GM10248 (cell line): ENCODE measurements around the gene DCUN1D4.
A peak's percentile ranks its signal among the peaks of the same experiment; 100 is the strongest.
"Not testable (repeated sequence)": the region's sequence is repeated elsewhere in the genome, so short reads cannot be mapped to it uniquely, and the experiment has no call there.

Source experiments
- CTCF ChIA-PET: fragments of 300-600 bp; sonication (Branson Sonifier 250); formaldehyde crosslinking; extraction: SDS; loops from one replicate; lab custom pipeline; 2021; ENCODE audit warnings: antibody characterized with exemption; lab: Yijun Ruan, JAX
- POLR2A ChIA-PET: fragments of 350-650 bp; sonication (Branson Sonifier 250); formaldehyde crosslinking; extraction: SDS; loops from one replicate; lab custom pipeline; 2020; ENCODE audit warnings: antibody characterized with exemption; lab: Yijun Ruan, JAX
- DNase-seq: peaks from one replicate; pipeline ENCODE4 v3.0.0; 2012; ENCODE audit errors: extremely low spot score
- CTCF ChIP-seq: IDR thresholded peaks from 2 replicates; pipeline ENCODE4 v1.5.1; 2012; ENCODE audit warnings: mild to moderate bottlenecking, low read depth; ENCODE audit errors: extremely low read depth, missing control alignments, control extremely low read depth

Gene DCUN1D4

DNA sequence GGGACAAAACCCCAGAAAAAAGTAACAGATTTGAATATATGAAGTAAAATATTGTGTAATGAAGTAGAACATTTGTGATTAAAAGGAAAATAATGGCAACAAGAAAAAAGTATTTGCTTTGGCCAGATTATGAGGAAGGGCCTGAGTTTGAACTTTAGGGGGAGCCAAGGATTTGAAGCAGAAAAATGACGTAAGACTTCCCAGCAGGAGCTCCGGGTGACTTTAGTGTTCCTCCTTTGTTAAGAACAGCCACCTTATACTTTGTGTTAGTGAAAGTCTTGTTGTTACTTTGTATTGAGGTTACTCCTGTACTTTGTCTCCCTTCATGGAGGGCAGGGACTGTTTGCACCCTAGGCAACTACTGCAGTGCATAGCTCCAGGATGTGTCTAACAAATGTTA lies 41.1 kb downstream of the DCUN1D4 start:
- POLR2A ChIA-PET, result no interaction called here
- DNase-seq, result no peak
- TF ChIP-seq CTCF, result no peak

DNA sequence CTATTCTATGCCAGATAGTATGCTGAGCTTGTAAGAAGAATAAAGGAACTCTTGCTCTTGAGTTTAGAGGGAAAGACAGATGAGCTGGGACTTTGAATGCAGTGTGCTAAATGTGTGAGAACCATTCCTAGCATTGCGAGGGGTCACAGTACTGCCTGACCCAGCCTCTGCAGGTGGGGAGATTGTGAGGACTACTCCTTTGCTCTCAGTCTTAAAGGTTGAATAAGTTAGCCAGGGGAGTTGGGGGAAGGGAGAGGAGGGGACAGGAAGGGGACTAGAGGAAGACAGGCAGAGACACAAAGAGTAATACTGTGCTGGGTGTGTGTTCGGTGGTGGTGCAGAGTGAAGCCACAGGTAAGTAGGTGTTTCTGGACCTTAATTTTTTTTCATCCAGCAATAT lies 41.7 kb downstream of the DCUN1D4 start:
- ChIA-PET POLR2A (no interaction called here), CTCF (interaction anchor here (1.0 to 2.2 kb wide), 4 partner anchors 11 to 179 kb away, joined by 3 to 9 read pairs (median 4); no protein-coding TSS in a partner anchor)
- TF ChIP-seq CTCF, result no peak
- no peak for DNase-seq

More for the DNA sequence above, 41.1 kb downstream of the DCUN1D4 start:
- CTCF ChIA-PET, result interaction anchor here (1.0 to 1.4 kb wide), 3 partner anchors 23 to 180 kb away, joined by 3 to 4 read pairs (median 3); no protein-coding TSS in a partner anchor

DNA sequence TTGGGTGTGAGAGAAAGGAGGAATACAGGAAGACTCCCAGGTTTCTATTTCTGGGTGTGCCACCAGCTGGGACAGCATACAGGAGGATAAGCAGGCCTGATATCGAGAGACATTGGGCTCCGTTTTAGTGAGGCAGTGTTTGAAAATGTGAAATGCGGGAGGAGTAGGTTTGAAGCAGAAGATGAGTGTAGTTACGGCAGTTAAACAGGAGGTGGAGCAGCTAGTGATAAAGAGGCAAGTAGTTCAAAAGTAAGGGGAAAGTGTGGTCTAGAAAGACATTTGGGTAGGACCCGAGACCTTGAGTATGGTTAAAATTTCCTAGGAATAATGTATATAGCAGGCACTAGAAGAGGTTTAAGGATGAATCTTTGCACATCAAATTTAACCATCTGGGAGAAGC lies 42.4 kb downstream of the DCUN1D4 start:
- CTCF ChIA-PET, result interaction anchor here (0.8 to 2.2 kb wide), 8 partner anchors 10 to 178 kb away, joined by 3 to 9 read pairs (median 4); no protein-coding TSS in a partner anchor
- POLR2A ChIA-PET, result no interaction called here
- peak; percentile 27 for TF ChIP-seq CTCF
- peak; percentile 26 for DNase-seq

GRCh38 chr4:51890760-51891159 lies 47.8 kb downstream of the DCUN1D4 start:
- POLR2A ChIA-PET, result no interaction called here
- CTCF ChIA-PET, result interaction anchor here (0.8 to 2.5 kb wide), 6 partner anchors 11 to 136 kb away, joined by 3 to 7 read pairs (median 4); no protein-coding TSS in a partner anchor
- DNase-seq, result no peak
- TF ChIP-seq CTCF, result no peak

DNA sequence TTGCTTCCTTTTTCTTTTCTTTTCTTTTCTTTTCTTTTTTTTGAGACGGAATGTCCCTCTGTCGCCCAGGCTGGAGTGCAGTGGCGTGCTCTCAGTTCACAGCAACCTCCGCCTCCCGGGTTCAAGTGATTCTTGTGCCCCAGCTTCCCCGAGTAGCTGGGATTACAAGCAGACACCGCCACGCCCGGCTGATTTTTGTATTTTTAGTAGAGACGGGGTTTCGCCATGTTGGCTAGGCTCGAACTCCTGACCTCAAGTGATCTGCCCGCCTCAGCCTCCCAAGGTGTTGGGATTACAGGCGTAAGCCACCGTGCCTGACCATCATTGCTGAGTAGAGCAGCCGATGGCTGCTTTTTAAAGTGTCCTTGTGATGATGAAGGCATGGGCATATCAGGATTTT lies 50.4 kb downstream of the DCUN1D4 start:
- POLR2A ChIA-PET, DNase-seq: not testable (repeated sequence)
- CTCF ChIA-PET, result interaction anchor here (1.6 kb wide), 1 partner anchor 133 kb away, joined by 6 read pairs; no protein-coding TSS in a partner anchor

DNA sequence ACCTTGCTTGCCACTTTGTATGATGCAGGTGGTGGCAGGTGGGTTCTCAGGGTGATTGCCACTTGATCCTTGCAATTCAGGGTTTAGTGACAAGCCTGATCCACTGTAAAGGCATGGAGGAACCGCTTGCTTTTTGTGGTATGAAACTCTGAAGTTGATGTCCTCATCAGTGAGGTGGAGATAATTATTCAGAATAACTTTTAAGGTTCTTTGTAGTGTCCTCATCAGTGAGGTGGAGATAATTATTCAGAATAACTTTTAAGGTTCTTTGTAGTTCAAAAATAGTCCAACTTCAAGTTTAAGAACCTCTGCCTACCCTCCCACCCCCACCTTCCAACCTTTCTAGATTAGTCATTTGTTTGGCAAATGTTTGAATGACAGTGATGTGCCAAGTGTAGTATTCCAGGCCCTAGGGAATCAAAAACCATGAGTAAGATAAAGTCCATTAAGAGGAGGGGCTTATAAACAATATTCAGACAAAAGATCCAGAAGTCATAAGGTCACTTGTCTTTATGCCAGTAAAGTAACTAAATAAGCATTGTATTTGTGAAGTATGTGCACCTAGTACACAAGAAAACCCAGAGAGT lies 51.2 kb downstream of the DCUN1D4 start:
- ChIA-PET CTCF (no interaction called here), POLR2A (no interaction called here)
- TF ChIP-seq CTCF, result no peak
- DNase-seq, result no peak

- CTCF ChIA-PET, result interaction anchor here (0.8 to 4.2 kb wide), 19 partner anchors 8 to 767 kb away, joined by 3 to 41 read pairs (median 6); partner anchors contain the start of gene DCUN1D4
- POLR2A ChIA-PET, result no interaction called here
These were observed 52.2 kb downstream of the DCUN1D4 start for GRCh38 chr4:51895158-51895557.

More at GRCh38 chr4:51895158-51895557, 52.2 kb downstream of the DCUN1D4 start:
- TF ChIP-seq CTCF, result no peak
- peak; percentile 32 for DNase-seq
